WTC11 (cell line): ENCODE data around the gene TMEM250.

Source experiments
- CREM ChIP-seq: sonication (generic); formaldehyde crosslinking; IDR thresholded peaks from 2 replicates; pipeline ENCODE4 v1.8.1; 2022; ENCODE audit warnings: mild to moderate bottlenecking, missing genetic modification reagents, moderate library complexity
- CTCF ChIP-seq: fragments of 200-600 bp; IDR thresholded peaks from 2 replicates; pipeline ENCODE4 v1.8.0; 2022; ENCODE audit warnings: antibody characterized with exemption
- E2F5 ChIP-seq: sonication (generic); formaldehyde crosslinking; IDR thresholded peaks from 2 replicates; pipeline ENCODE4 v1.8.1; 2022; ENCODE audit warnings: mild to moderate bottlenecking, moderate library complexity, missing genetic modification reagents
- ELF4 ChIP-seq: sonication (generic); formaldehyde crosslinking; IDR thresholded peaks from 2 replicates; pipeline ENCODE4 v1.8.1; 2022; ENCODE audit warnings: low read depth, mild to moderate bottlenecking, moderate library complexity, missing genetic modification reagents
- ESRRA ChIP-seq: sonication (generic); formaldehyde crosslinking; IDR thresholded peaks from 2 replicates; pipeline ENCODE4 v1.8.1; 2022; ENCODE audit warnings: mild to moderate bottlenecking, missing genetic modification reagents, borderline replicate concordance
- FOXP4 ChIP-seq: sonication (generic); formaldehyde crosslinking; IDR thresholded peaks from 2 replicates; pipeline ENCODE4 v1.8.0; 2022; ENCODE audit warnings: mild to moderate bottlenecking, missing genetic modification reagents
- SP1 ChIP-seq: sonication (generic); formaldehyde crosslinking; conservative IDR thresholded peaks from 2 replicates; pipeline ENCODE4 v1.8.1; 2022; ENCODE audit warnings: missing genetic modification reagents
- TCF7 ChIP-seq: sonication (generic); formaldehyde crosslinking; IDR thresholded peaks from 2 replicates; pipeline ENCODE4 v1.8.0; 2022; ENCODE audit warnings: mild to moderate bottlenecking, low read depth, missing genetic modification reagents, moderate library complexity

DNA sequence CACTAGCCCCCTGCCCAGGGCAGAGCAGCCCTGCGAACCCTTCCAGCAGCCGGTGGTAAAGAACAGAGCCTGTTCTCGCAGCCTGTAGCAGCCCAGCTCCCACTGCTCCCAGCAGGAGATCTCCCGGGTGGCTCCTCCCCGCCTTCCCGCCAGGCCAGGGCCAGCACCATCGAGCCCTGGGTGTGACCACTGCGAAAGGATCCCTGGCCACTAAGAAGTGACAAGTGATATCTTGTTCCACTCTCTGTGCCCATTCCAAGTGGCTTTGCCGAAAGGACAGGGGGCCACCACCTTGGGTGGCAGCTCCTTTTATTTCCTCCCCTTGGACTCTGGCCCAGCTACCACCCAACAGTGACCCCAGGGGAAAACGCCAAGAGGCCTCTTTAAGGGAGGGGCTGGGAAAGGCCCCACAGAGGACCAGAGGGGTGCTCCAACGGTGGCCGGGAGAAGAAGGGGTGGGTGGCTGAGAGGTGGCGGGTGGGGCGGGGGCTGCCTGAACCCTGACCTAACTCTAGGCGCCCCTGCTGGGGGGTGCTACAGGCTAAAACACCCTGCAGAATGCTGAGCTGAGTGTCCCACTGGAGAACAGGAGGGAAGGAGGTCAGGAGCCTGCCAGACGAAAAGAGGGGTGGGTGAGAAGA lies 25.2 kb downstream of the TMEM250 start:
- TF ChIP-seq TCF7 (no peak), CTCF (no peak), FOXP4 (CRISPR knock-in tag) (no peak), ELF4 (CRISPR knock-in tag) (no peak), E2F5 (CRISPR knock-in tag) (no peak), CREM (CRISPR knock-in tag) (no peak), ESRRA (CRISPR knock-in tag) (no peak), SP1 (CRISPR knock-in tag) (no peak)
